B cell (primary cell): ENCODE results near the gene CLEC6A. TPM values are rescaled to one million over a fixed set of nuclear protein-coding genes. Genes with fewer than 3 reads are reported as not detected.

ENCODE experiments used
- ATAC-seq: fragments of 200-7000 bp; cut with Tn5 transposase; one replicate; pipeline ENCODE4 v1.10.0; 2021; ENCODE audit warnings: low read depth, mild to moderate bottlenecking, moderate number of reproducible peaks, moderate library complexity
- CTCF ChIA-PET: fragments of 350-600 bp; sonication (Branson Sonifier 250); formaldehyde crosslinking; loops from one replicate; lab custom pipeline; 2021; ENCODE audit warnings: antibody characterized with exemption, inconsistent platforms; lab: Charles Lee
- POLR2A ChIA-PET: fragments of 350-600 bp; sonication (Branson Sonifier 250); formaldehyde crosslinking; loops from one replicate; lab custom pipeline; 2021; ENCODE audit warnings: antibody characterized with exemption; lab: Charles Lee
- DNase-seq: peaks from one replicate; pipeline ENCODE4 v3.0.0; 2013
- H2AFZ ChIP-seq: 2 replicates; pipeline ENCODE4 v1.6.1; 2012; ENCODE audit warnings: mild to moderate bottlenecking, low read depth, low read length; ENCODE audit not compliant: insufficient read depth, poor library complexity, severe bottlenecking
- H3K27ac ChIP-seq, 2 donors: 1 replicate in 1 of 2; 2 replicates in 1 of 2; pipeline ENCODE4 v1.5.1; 2012 to 2013; ENCODE audit warnings: low read length in 2 of 2, mild to moderate bottlenecking in 2 of 2, moderate library complexity in 1 of 2
- H3K27me3 ChIP-seq, 4 experiments: fragments of 200-600 bp in 1 of 4; sonication (generic) in 1 of 4; replicated peaks in 1 of 4; 1 replicate in 2 of 4; 2 replicates in 2 of 4; pipeline versions ENCODE4 v1.6.1 to v1.7.0; 2013 to 2016; ENCODE audit warnings: low read length in 3 of 4, mild to moderate bottlenecking in 2 of 4, mixed read lengths in 1 of 4, moderate library complexity in 1 of 4; ENCODE audit not compliant: insufficient read depth in 4 of 4, control insufficient read depth in 3 of 4; ENCODE audit errors: control extremely low read depth in 1 of 4
- H3K36me3 ChIP-seq, 2 experiments: replicated peaks in 1 of 2; 1 replicate in 1 of 2; 2 replicates in 1 of 2; pipeline versions ENCODE4 v1.6.1 to v1.7.1; 2013; ENCODE audit warnings: low read length in 1 of 2; ENCODE audit not compliant: insufficient read depth in 2 of 2, control insufficient read depth in 1 of 2; ENCODE audit errors: control extremely low read depth in 1 of 2, extremely low read depth in 1 of 2
- H3K4me1 ChIP-seq, 2 donors: fragments of 200-600 bp in 1 of 2; sonication (generic) in 1 of 2; 1 replicate in 1 of 2; 2 replicates in 1 of 2; pipeline versions ENCODE4 v1.5.1 to v1.6.1; 2013 to 2017; ENCODE audit warnings: low read length in 2 of 2; ENCODE audit not compliant: control insufficient read depth in 2 of 2, insufficient read depth in 2 of 2
- H3K4me2 ChIP-seq: replicated peaks from 2 replicates; pipeline ENCODE3; 2012; ENCODE audit warnings: mild to moderate bottlenecking, low read depth, low read length; ENCODE audit not compliant: poor library complexity, severe bottlenecking
- H3K4me3 ChIP-seq, 5 experiments: fragments of 200-600 bp in 1 of 5; sonication (generic) in 1 of 5; 1 replicate in 3 of 5; 2 replicates in 2 of 5; pipeline versions ENCODE4 v1.5.1 to v1.7.0; 2011 to 2016; ENCODE audit warnings: low read length in 4 of 5, mild to moderate bottlenecking in 4 of 5, low read depth in 2 of 5, control low read depth in 1 of 5, moderate library complexity in 1 of 5; ENCODE audit not compliant: insufficient read depth in 1 of 5; ENCODE audit errors: control extremely low read depth in 1 of 5, extremely low read depth in 1 of 5
- H3K79me2 ChIP-seq: fragments of 200-600 bp; sonication (generic); one replicate; pipeline ENCODE4 v1.6.0; 2016; ENCODE audit warnings: low read length; ENCODE audit not compliant: control insufficient read depth, insufficient read depth
- H3K9ac ChIP-seq: fragments of 200-600 bp; sonication (generic); 2 replicates; pipeline ENCODE4 v1.6.1; 2017; ENCODE audit warnings: mild to moderate bottlenecking, low read length, moderate library complexity
- H3K9me3 ChIP-seq, 3 donors: one replicate each; pipeline versions ENCODE4 v1.6.1 to v1.7.1; 2013; ENCODE audit warnings: low read length in 2 of 3; ENCODE audit not compliant: control insufficient read depth in 2 of 3, insufficient read depth in 1 of 3; ENCODE audit errors: control extremely low read depth in 1 of 3
- H4K20me1 ChIP-seq: 2 replicates; pipeline ENCODE4 v1.6.0; 2012; ENCODE audit warnings: mild to moderate bottlenecking, low read length; ENCODE audit not compliant: insufficient read depth, control insufficient read depth, poor library complexity, severe bottlenecking
- H3K27ac Mint-ChIP-seq: one replicate; pipeline ENCODE4 v1.8.0; 2021; ENCODE audit warnings: mixed read lengths
- H3K27me3 Mint-ChIP-seq: one replicate; pipeline ENCODE4 v1.8.0; 2021; ENCODE audit warnings: mixed read lengths
- H3K4me1 Mint-ChIP-seq: one replicate; pipeline ENCODE4 v1.8.0; 2021; ENCODE audit warnings: mixed read lengths
- H3K4me3 Mint-ChIP-seq: one replicate; pipeline ENCODE4 v1.8.0; 2021; ENCODE audit warnings: mixed read lengths
- H3K9me3 Mint-ChIP-seq: one replicate; pipeline ENCODE4 v1.8.0; 2022; ENCODE audit warnings: mixed read lengths; ENCODE audit not compliant: insufficient read depth
- EZH2 ChIP-seq: IDR thresholded peaks from 2 replicates; pipeline ENCODE4 v1.6.1; 2012; ENCODE audit warnings: borderline replicate concordance, low read depth, mild to moderate bottlenecking, moderate library complexity, low read length; ENCODE audit not compliant: insufficient read depth, poor library complexity, severe bottlenecking
- WGBS: methylation state at CpG from one replicate; pipeline ENCODE4 v1.1.5; 2013; ENCODE audit warnings: missing lambda C conversion rate; ENCODE audit not compliant: insufficient coverage; 5-methylcytosine and 5-hydroxymethylcytosine counted together
- intact Hi-C: fragments of 100-400 bp; cut with micrococcal nuclease; formaldehyde crosslinking; loops from one replicate; pipeline ENCODE4 v1.10.0; 2022
- polyA plus RNA-seq: library from polyadenylated mRNA; depleted of rRNA; stranded (reverse); fragments of >200 nt; gene quantifications from 2 replicates; pipeline ENCODE4 v1.2.3, GENCODE V29; 2012
- total RNA-seq, 2 donors: library from RNA; stranded (reverse); fragments of 120-200 nt in 1 of 2; gene quantifications; 1 replicate in 1 of 2; 2 replicates in 1 of 2; pipeline versions ENCODE4 v1.2.3 to v1.2.4, GENCODE V29; 2013 to 2022
- TF ChIP-seq, protein P1 (sequence below): fragments of 200-600 bp; IDR thresholded peaks from one replicate; pipeline ENCODE4 v1.8.0; 2022; ENCODE audit warnings: antibody characterized with exemption, mild to moderate bottlenecking

Gene CLEC6A
- total and polyA plus RNA-seq, 2 donors (not counting 1 experiment from before 2014, with no cell fraction given), result 0.07 TPM; not detected in 1

DNA sequence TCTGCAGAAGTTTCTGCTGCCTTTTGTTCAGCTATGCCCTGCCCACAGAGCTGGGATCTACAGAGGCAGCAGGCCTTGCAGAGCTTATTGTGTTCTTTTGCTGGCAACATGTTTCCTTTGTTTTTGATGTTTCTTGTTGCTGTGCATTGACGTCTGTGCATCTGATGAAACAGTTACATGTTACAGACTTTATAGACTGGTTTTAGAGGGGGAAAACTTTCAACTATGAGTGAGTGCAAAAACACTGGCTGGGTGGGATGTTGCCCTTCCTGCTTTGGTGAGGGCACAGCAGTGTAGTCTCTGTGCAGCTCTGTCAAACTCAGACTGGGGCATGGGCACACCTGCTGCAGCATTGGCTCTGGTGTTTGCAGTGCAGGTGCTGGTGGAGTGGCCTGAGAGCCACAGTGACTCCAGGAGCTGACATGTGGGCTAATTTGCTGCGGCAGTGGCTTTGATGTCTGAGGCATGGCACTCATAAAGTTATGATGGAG is 26.9 kb downstream of the CLEC6A start:
- Histone ChIP-seq H4K20me1 (no peaks in the 10 kb centered on the region), H3K27ac (no peak overlapping the region), H3K79me2 (no peaks in the 10 kb centered on the region), H2AFZ (no peak overlapping the region), H3K27me3 (peaks cover 0 to 7% (median 3%) of the 10 kb centered on the region in 4 experiments), H3K4me2 (no peak overlapping the region), H3K4me1 (no peaks in the 10 kb centered on the region), H3K9ac (no peak overlapping the region), H3K9me3 (peaks cover 0 to 4% (median under 1%) of the 10 kb centered on the region in 3 donors), H3K36me3 (no peaks in the 10 kb centered on the region), H3K4me3 (no peak overlapping the region)
- ATAC-seq (no peak), DNase-seq (no peak)
- POLR2A ChIA-PET, result no interaction called here
- peaks cover 50% of the 10 kb centered on the region for H3K27me3 Mint-ChIP-seq
- 93% methylated on average over 2 of the region's 2 CpGs for WGBS
- TF ChIP-seq EZH2, result no peak
- TF ChIP-seq, protein P1, sequence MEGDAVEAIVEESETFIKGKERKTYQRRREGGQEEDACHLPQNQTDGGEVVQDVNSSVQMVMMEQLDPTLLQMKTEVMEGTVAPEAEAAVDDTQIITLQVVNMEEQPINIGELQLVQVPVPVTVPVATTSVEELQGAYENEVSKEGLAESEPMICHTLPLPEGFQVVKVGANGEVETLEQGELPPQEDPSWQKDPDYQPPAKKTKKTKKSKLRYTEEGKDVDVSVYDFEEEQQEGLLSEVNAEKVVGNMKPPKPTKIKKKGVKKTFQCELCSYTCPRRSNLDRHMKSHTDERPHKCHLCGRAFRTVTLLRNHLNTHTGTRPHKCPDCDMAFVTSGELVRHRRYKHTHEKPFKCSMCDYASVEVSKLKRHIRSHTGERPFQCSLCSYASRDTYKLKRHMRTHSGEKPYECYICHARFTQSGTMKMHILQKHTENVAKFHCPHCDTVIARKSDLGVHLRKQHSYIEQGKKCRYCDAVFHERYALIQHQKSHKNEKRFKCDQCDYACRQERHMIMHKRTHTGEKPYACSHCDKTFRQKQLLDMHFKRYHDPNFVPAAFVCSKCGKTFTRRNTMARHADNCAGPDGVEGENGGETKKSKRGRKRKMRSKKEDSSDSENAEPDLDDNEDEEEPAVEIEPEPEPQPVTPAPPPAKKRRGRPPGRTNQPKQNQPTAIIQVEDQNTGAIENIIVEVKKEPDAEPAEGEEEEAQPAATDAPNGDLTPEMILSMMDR, result no peak
- no peaks in the 10 kb centered on the region for H3K4me1 Mint-ChIP-seq
- H3K27ac Mint-ChIP-seq, result no peak overlapping the region
- CTCF ChIA-PET, result no interaction called here
- H3K4me3 Mint-ChIP-seq, result no peak overlapping the region
- H3K9me3 Mint-ChIP-seq, result peaks cover 2% of the 10 kb centered on the region
- intact Hi-C loops, result no loop called here

DNA sequence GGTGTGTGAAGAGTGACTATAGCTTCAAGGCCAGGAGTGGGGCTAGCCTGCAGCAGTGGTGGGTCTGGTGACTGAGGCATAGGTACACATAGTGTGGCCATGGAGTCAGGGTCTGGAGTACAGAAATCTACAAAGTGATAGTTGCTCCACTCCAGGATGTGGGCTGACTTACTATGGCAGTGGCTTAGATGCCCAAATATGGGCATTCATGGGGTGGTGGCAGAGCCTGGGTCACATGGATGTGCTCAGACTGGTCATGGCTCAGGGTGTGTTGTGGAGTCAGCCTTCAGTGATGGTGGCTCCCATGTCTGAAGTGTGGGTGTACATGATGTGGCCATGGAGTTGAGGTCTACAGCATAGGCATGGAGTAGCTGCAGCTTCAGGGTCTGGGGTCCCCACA is 27.3 kb downstream of the CLEC6A start:
- no peak overlapping the region for H3K4me3 ChIP-seq
- H3K36me3 ChIP-seq, result no peaks in the 10 kb centered on the region
- ChIA-PET CTCF (no interaction called here), POLR2A (no interaction called here)
- no peak overlapping the region for H3K4me2 ChIP-seq
- no peak overlapping the region for H2AFZ ChIP-seq
- no peaks in the 10 kb centered on the region for H4K20me1 ChIP-seq
- intact Hi-C loops, result no loop called here
- ATAC-seq (no peak), DNase-seq (no peak)
- no peaks in the 10 kb centered on the region for H3K79me2 ChIP-seq
- Mint-ChIP-seq H3K27ac (no peak overlapping the region), H3K4me1 (no peaks in the 10 kb centered on the region), H3K9me3 (peaks cover 2% of the 10 kb centered on the region), H3K4me3 (no peak overlapping the region), H3K27me3 (peaks cover 47% of the 10 kb centered on the region)
- no peak overlapping the region for H3K9ac ChIP-seq
- no peaks in the 10 kb centered on the region for H3K4me1 ChIP-seq
- peaks cover 0 to 4% (median 3%) of the 10 kb centered on the region in 3 donors for H3K9me3 ChIP-seq
- TF ChIP-seq, protein P1, result no peak
- no peak for TF ChIP-seq EZH2
- no peak overlapping the region for H3K27ac ChIP-seq
- peaks cover 0 to 7% (median 4%) of the 10 kb centered on the region in 4 experiments for H3K27me3 ChIP-seq
